C1 segment of cervical spinal cord (tissue), 14 donors: Measurements from ENCODE around the gene C8G.
A peak's percentile ranks its signal among the peaks of the same experiment; 100 is the strongest.

Experiments used
- DNase-seq, 14 donors: peaks; one replicate each; lab custom pipeline; 2025; lab: John Stamatoyannopoulos, UW

C8G gene

DNA sequence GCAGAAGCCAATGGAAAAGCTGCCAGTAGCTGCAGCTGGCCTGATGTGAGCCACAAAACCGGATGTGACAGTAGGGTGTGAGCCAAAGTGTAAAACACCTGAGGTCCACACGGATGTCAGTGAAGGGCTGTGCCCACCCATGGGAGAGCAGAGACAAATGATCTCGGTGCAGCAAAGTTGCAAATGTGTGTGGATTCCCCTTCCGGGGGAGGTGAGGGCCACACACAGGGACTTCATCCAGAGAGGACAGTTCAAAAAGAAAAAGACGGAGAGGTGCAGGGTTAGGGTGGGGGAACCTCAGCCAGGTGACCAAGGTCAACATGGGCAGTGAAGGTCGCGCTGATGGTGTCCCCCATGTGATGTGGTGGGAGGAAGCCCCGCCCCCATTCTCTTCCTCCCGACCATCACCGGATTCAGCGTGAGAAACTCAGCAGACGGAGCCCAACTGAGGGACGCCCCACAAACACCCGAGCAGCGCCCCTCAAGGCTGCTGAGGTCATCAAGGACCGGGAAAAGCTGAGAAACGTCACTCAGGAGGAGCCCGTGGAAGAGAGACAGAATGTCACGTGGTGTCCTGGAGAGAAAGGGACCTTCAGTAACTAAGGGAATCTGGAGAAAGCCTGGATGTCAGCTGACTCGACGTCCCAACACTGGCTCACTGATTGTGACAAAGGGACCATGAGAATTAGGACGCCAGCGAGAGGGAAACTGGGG, 20.9 kb downstream of the C8G start:
- DNase-seq = peak in 12 of 14 donors; percentile 32 to 82 (median 62)

DNA sequence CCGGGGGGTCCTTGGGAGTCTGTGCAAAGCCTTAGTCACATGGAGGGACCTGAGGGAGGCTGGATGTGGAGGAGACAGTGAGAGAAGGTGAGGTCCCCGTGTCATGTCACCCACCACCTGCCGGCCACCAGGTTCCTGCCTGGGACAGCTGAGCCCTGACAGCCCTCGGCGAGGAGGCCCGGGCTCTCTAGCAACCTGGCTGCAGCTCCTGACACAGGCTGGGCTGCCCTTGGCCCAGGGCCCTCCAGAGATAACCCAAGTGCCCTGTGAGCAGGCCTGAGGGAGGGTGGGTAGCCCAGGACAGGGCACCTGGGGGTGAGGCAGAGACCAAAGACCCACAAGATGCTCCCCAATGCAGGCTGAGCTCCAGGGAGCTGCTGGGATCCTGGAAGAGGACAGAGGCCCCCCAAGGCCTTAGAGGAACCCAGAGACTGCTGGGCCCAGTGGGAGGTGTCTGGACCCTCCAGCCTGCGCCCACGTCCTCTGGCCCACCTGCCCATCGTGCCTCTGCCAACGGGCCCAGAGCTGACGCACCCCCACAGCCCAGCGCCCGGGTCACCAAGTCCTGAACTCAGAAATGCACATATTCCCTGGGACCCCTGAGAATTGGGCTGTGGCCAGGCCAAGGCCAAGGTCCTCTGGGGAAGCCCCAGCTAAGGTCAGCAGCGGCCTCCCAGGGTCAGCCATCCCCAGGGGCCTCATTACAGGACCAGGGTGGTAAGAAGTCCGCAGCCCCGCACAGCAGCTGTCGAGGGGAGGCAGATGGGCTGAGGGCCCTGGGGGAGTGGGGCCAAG, 23.5 kb downstream of the C8G start:
- no peak for DNase-seq

DNA sequence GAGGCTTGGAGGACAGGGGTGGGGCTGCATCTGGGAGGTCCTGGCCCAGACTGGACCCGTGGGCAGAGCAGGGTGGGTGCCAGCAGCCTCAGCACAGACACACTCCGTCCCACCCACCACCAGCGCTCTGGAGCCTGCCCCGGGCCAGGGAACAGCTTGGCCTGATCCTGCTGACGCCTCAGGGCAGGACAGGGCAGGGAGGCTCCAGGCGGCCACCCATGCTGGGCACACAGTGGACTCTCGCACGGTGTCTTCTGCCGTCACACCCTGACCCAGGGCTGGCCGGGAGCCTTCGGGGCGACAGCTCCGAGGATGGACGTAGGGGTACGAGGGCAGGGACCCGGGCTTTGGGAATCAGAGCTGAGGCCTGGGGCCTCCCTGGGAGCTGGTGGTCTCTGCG, 24.1 kb downstream of the C8G start:
- no peak for DNase-seq

DNA sequence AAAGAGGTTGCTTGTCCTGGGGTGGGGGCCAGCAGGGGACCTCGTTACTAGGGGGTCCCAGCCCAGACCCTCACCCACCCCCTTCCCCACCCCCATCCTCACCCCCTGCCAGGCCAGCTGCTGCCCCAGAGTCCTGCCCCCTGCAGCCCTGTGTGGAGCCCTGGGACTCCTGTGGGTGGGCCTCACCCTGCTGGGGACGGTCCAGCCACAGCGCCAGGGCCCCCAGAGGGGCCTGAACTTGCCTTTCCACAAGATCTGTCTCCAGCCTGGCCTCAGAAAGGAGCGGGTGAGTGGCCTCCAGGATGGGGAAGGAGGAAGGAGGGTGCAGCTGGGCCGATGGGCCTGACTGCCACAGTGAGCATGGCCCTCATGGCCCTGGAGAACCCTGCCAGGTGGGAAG, 24.7 kb downstream of the C8G start:
- DNase-seq = no peak

DNA sequence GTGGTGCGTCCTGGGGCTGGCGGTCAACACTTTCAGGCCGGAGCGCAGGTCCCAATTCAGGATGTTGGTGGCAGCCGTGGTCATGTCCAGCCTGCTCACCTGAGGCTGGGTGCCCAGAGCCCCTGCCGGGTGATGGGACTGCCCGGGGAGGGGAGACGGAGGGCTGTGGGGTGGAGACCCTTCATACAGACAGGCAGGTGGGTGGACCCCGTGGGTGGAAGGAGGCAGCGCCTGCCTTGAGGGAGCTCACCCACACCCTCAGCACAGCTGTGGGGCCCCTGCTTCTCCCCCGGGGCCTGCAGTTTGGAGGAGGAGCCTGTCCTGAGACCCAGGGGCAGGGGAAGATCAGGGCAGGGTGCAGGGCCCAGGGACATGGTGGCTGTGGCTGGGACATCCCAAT, 25.3 kb downstream of the C8G start:
- DNase-seq = no peak

DNA sequence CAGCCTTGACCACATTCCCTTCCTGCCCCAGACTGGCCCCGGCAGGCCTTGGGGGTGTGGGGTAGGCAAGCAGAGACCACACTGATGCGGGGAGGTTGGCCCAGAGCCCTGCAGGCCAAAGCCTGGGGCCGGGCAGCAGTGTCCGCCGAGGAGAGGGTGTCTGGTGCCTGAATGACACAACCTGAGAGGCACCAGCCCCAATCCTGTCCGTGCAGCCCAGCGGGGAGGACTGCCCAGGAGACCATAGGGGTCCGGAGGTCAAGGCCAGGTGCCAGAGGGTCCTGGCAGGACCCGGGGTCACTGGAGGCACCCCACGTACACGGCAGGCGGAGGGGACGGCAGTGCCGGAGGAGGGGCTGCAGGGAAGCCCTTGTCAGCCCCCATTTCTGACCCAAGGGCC, 26.7 kb downstream of the C8G start:
- no peak for DNase-seq

DNA sequence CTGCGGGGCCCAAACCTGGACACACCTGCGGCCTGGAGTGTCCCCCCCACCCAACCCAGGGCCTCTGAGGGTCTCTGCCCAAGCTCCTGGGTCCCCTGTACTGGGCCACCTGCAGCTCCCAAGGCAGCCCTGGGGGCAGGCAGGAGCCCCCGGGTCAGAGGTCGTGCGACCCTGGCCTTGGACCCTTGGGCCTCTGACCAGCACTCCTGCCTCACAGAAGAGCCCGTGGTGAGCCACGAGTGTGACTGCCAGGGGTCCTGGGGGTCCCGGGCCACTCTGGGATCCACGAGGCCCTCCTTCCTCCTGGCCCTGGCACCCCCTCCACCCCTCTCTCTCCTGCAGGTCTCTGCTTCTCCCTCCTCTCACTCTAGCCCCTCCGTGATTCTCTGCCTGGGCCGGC, 27.3 kb downstream of the C8G start:
- no peak for DNase-seq

DNA sequence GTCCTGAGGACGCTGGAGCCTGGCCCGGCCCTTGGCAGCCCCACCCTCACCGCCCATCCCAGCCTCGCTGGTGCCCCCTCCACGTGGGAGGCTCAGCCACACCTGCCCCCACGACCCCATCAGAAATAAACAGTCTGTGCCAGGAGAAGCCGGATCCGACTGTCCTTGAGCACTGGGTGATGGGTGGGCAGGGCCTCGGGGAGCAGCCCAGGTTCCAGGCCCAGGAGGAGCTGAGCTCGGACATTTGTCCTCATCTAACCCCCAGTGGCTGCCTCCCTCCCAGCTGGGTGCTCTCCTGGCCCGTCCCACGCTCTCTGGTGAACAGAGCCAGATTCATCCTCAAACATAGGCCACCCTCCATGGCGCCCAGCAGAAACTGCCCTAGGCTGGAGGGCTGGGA, 27.7 kb downstream of the C8G start:
- no peak for DNase-seq

DNA sequence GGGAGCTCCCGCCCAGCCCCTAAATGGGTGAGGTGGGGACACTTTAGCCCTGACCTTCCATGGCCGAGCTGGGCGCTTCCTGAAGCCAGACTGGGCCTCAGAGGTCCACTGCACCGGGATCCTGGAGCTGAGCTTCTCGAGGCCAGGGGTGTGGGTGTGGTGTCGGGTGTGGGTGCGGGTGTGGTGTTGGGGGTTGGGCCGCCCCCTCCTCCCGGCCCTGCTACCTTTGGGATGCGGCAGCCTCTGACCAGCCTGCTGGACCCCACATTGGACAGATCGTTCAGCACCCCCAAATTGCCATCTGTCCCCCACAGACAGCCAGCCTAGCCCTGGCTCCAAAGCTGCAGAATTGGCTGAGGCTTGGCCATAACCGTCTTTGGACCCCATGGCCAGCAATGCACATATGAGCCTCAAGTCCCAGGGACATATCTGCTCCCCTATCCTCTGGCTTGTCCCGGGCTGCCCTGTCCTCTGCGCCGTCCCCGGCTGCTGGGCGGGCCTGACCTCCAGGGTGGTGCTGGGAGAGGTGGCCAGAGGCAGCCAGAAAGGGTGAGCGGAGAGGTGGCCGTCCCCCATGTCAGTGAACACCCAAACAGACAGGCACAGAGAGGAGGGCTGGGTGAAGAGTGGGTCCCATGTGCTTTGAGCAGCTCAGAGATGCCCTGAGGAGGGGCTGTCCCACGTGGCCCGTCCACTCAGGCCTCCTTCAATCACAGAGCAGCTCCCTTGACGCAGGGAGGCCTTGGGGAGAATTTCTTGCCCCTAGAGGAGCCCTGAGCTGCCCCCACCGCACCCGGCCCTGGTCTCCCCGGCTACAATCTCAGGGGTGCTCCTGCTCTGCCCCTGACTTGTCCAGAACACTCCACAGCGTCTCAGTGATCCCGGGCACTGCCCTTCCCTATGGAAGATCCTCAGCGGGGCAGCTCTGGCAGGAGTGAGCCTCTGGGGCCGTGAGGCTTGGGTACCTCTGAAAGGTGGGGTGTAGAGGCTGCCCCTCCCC, 28.9 kb downstream of the C8G start:
- DNase-seq = no peak

DNA sequence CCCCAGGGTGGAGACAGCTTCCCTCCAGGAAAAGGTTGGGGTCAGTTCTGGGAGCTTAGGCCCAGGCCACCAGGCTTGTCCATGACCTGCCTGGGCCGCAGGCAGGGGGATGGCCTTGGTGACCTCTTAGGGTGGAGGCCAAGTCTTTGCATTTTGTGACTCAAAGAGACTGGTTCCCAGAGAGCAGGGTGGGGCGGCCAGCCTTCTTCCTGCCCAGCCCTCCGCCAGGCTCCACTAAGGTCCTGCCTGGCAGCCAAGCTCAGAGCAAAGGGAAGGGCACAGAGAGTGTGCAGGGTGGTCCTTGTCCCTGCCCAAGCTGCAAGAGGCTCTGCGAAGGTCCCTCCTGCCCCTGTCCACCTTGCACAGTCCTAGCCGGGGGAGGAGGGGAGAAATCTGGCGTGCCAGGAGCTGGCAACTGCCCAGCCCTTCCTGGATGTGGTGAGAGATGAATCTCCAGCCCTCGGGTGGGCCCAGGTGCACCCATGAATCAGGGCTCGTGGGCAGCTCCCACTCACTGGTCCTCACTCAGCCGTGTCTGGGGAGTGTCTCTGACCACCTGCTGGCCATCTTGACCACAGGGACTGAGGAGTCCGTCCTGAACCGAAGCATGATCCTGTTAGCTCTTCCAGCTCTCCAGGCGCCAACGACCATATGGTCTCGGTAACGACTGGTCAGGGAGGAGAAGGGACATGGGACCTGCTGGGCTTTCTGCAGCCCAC, 29.9 kb downstream of the C8G start:
- DNase-seq = peak in 1 of 14 donors; percentile 62

DNA sequence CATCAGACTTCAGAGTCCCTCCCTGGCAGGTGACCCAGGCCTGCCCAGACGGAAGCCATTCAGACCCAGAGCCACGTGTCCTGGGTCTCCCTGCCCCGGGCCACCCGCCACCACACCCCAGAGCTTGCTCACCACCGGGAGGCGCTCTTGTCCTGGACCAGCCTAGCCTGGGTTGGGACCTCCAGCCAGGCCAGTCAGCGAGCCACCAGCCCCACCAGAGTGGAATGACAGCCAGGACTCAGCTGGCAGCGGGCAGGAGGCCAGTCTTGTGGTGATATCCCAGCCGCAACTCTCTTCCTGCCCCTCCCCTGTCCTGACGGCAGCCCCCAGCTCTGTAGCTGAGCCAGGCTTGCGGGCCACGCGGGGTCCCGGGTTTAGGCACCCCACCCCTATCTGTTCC, 30.6 kb downstream of the C8G start:
- peak in 12 of 14 donors; percentile 35 to 81 (median 62) for DNase-seq

DNA sequence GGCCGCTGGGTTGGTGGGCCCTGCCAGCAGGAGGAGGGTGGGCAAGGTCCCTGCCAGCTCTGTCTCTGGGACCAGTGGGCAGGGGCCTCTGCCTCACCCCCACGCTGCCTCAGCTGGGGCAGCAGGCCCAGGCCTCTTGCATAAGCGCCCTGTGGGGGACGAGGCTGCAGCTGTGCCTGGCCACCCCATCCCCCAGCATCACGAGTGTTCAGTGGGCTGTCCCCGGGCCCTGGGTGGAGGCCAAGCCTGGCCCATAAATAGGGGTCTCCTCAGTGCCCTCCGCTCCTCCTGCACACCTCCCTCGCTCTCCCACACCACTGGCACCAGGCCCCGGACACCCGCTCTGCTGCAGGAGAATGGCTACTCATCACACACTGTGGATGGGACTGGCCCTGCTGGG, 32.2 kb downstream of the C8G start, which contains the start of gene PTGDS:
Gene PTGDS, plus strand, starts transcription at position 282 of the 400 bp plus-strand sequence. Its CDS starts 75 bp downstream, at position 357.
- DNase-seq = peak in 13 of 14 donors; percentile 61 to 96 (median 92)

DNA sequence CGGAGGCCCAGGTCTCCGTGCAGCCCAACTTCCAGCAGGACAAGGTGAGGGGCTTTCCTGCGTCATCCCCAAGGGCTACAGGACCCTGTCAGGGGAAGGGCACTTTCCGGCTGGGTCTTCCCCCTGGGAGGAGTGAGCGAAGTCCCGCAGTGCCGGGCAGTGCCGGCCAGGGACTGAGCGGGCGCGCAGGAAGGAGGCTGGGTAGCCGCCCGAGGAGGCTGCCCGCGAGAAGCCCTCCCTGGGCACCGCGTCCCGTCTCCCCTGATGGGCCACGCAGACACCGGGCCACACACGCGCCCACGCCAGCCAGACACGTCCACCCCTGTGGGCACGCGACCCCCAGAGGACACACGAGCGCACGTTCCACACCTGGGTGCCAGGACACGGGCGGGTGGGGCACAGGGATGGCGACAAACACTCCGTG, 32.6 kb downstream of the C8G start:
- DNase-seq = no peak

DNA sequence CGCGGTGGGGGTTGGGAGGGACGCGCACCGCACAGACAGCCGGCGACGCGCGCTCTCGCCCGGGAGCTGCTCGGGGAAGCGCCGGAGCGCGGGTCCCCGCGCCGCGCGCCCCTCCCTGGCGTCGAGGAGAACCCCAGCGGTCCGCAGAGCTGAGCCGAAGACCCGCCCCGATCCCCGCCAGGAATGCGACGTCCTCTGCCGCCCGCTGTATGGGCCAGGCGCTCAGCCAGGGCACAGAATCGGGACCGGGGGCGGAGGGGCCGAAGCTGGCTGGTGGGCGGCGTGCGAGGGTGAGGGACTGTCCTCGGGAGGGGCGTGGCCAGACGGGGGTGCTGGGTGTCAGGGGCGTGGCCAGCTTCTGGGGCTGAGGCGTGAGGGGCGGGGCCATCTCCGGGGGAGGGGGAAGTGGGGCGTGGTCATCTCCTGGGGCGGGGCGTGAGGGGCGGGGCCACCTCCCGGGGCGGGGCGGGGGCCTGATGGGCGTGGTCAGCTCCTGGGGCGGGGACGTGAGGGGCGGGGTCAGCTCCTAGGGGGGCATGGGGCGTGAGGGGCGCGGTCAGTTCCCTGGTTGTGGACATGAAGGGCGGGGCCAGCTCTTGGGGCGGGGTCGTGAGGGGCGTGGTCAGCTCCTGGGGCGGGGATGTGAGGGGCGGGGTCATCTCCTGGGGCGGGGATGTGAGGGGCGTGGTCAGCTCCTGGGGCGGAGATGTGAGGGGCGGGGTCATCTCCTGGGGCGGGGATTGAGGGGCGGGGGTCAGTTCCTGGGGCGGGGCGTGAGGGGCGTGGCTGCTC, 33.2 kb downstream of the C8G start:
- DNase-seq = peak; percentile 36 to 94 (median 86)

DNA sequence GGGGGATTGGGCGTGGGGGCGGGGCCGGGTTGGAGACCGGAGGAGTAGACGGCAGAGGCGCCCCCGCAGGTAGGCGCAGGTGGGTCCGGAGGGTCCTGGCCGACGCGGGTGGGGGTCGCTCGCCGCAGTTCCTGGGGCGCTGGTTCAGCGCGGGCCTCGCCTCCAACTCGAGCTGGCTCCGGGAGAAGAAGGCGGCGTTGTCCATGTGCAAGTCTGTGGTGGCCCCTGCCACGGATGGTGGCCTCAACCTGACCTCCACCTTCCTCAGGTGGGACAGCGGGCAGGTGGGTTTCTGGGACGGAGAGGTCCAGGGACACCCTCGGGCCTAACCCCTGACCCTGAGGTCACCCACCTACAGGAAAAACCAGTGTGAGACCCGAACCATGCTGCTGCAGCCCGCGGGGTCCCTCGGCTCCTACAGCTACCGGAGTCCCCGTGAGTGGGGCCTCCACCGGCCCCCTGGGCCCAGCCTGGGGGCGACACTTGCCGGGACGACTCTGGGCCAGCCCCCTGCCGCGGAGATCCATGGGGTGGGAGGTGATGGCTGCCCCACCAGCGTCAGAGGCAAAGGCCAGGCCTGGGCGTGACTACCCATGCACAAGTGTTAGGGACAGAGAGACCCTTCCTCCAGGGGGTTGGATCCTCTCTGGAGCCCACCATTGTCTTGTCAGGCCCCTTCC, 34.0 kb downstream of the C8G start:
- peak in 1 of 14 donors; percentile 34 for DNase-seq

DNA sequence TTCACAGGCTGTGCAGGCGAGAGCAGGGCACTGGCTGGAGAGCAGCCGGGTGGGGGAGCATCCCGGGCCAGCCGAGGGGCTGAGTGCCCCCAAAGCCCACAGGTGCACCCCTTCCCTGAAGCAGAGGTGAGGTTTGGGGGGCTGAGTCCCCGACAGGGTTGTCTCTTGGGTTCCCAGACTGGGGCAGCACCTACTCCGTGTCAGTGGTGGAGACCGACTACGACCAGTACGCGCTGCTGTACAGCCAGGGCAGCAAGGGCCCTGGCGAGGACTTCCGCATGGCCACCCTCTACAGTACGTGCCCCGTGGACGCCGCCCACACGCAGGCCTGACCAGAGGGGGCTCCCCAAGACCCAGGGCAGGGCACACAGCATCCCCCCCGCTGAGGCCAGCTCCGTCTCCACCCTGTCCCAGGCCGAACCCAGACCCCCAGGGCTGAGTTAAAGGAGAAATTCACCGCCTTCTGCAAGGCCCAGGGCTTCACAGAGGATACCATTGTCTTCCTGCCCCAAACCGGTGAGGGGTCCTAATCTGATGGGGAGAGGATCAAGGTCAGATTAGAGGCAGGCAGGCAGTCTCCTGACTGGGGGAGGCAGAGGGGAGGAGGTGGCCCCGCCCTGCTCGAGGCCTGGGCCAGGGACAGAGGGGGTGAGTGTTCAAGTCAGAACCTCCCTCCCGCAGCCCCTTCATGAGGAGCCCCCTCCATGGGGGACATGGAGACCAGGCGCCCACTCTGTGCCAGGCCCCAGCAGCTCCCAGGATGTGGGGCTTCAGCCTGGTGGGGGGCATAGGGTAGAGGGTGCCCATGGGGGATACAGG, 34.9 kb downstream of the C8G start:
- DNase-seq = peak in 1 of 14 donors; percentile 50

DNA sequence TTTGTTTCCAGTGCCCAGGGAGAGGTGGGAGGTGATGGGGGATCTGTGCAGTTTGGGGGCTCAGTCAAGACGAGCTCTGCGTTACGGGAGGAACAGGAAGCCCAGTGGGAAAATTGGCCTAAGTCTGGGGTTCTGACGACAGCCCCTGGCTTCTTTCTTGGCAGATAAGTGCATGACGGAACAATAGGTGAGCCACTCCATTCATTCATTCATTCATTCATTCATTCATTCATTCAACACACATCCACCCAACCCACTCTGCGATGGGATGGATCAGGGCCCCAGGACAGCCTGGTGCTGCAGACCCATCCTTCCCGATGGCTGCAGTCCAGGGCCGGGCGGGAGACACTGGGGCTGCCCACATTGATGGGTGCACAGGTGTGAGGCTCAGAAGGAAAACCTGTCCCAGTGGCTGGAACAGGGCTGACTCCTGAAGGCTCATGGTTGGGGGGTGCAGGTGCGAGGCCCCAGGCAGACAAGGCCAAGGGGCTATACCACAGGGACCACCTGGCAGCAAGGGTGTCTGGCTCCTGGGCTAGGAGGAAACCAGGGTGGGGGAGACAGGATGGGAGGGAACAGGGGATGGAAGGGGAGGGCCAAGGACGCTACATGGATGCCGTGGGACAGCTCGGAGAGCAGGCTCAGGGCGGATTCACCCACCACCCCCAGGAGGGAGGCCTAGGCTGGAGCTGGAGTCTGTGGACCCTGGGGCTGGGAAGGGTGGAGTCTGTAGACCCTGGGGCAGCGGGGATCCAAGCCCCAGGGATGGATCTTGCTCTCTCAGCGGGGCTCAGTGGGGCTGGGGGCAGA, 35.8 kb downstream of the C8G start:
- peak in 1 of 14 donors; percentile 56 for DNase-seq
